IMR-90 (cell line): ENCODE results near the gene NDFIP2. TPM values are rescaled to one million over a fixed set of nuclear protein-coding genes. Genes with fewer than 3 reads are reported as not detected.

Experiments used
- ATAC-seq: fragments of 200-7000 bp; cut with Tn5 transposase; 2 replicates; pipeline ENCODE4 v1.9.1; 2020; ENCODE audit warnings: low read depth, mild to moderate bottlenecking, moderate library complexity
- BruUV-seq: library from RNA; stranded (reverse); fragments of 400-500 nt; replicated peaks from 2 replicates; lab custom pipeline; 2021; lab: Mats Ljungman, UMichigan
- CTCF ChIA-PET: fragments of 300-600 bp; formaldehyde crosslinking; extraction: SDS; loops from one replicate; lab custom pipeline; 2021; ENCODE audit warnings: antibody characterized with exemption; lab: Yijun Ruan, JAX
- POLR2A ChIA-PET: fragments of 300-600 bp; sonication (Branson Sonifier 250); formaldehyde crosslinking; loops from one replicate; lab custom pipeline; 2022; ENCODE audit warnings: antibody characterized with exemption; ENCODE audit not compliant: unreplicated experiment; lab: Charles Lee
- DNase-seq: peaks from one replicate; pipeline ENCODE4 v3.0.0; 2013
- H2AFZ ChIP-seq: replicated peaks from 2 replicates; pipeline ENCODE3; 2013; ENCODE audit warnings: low read length, mild to moderate bottlenecking; ENCODE audit not compliant: poor library complexity
- H2AK5ac ChIP-seq: 2 replicates; pipeline ENCODE4 v1.6.1; 2013; ENCODE audit warnings: low read depth, low read length, inconsistent platforms
- H2AK9ac ChIP-seq: replicated peaks from 2 replicates; pipeline ENCODE3; 2013; ENCODE audit warnings: mild to moderate bottlenecking, low read depth, low read length, moderate library complexity; ENCODE audit not compliant: poor library complexity
- H2BK120ac ChIP-seq: 2 replicates; pipeline ENCODE4 v1.6.1; 2013; ENCODE audit warnings: low read depth, low read length, inconsistent platforms
- H2BK15ac ChIP-seq: 3 replicates; pipeline ENCODE4 v1.6.1; 2013; ENCODE audit warnings: low read depth, low read length, inconsistent platforms
- H2BK20ac ChIP-seq: 2 replicates; pipeline ENCODE4 v1.6.1; 2013; ENCODE audit warnings: low read depth, mild to moderate bottlenecking, inconsistent platforms, low read length, moderate library complexity
- H2BK5ac ChIP-seq: 2 replicates; pipeline ENCODE4 v1.6.1; 2013; ENCODE audit warnings: mild to moderate bottlenecking, low read depth, low read length, inconsistent platforms; ENCODE audit not compliant: poor library complexity, severe bottlenecking
- H3K14ac ChIP-seq: replicated peaks from 2 replicates; pipeline ENCODE4 v1.6.1; 2013; ENCODE audit warnings: low read depth, low read length, inconsistent platforms
- H3K18ac ChIP-seq: 2 replicates; pipeline ENCODE4 v1.6.1; 2013; ENCODE audit warnings: low read depth, low read length, control low read depth
- H3K23ac ChIP-seq: 2 replicates; pipeline ENCODE4 v1.6.1; 2013; ENCODE audit warnings: low read depth, low read length, inconsistent platforms
- H3K27ac ChIP-seq: 2 replicates; pipeline ENCODE4 v1.5.1; 2013; ENCODE audit warnings: mild to moderate bottlenecking, control low read depth, low read length; ENCODE audit not compliant: insufficient read depth
- H3K27me3 ChIP-seq: 2 replicates; pipeline ENCODE4 v1.6.1; 2013; ENCODE audit warnings: low read length; ENCODE audit not compliant: control insufficient read depth, insufficient read depth
- H3K36me3 ChIP-seq: 2 replicates; pipeline ENCODE4 v1.6.1; 2013; ENCODE audit warnings: low read length, mixed read lengths; ENCODE audit not compliant: control insufficient read depth, insufficient read depth
- H3K4ac ChIP-seq: 2 replicates; pipeline ENCODE4 v1.6.1; 2013; ENCODE audit warnings: low read depth, low read length, inconsistent platforms
- H3K4me1 ChIP-seq: 2 replicates; pipeline ENCODE4 v1.6.1; 2013; ENCODE audit warnings: low read length, mixed read lengths; ENCODE audit not compliant: control insufficient read depth, insufficient read depth
- H3K4me2 ChIP-seq: 2 replicates; pipeline ENCODE4 v1.6.1; 2013; ENCODE audit warnings: low read depth, mild to moderate bottlenecking, control low read depth, low read length, moderate library complexity
- H3K4me3 ChIP-seq: 2 replicates; pipeline ENCODE4 v1.5.1; 2013; ENCODE audit warnings: low read depth, mild to moderate bottlenecking, control low read depth, low read length, moderate library complexity; ENCODE audit not compliant: insufficient read depth
- H3K56ac ChIP-seq: 2 replicates; pipeline ENCODE4 v1.6.1; 2013; ENCODE audit warnings: low read length, inconsistent platforms; ENCODE audit not compliant: insufficient read depth; ENCODE audit errors: extremely low read depth
- H3K79me1 ChIP-seq, 2 experiments: 2 replicates each; pipeline ENCODE4 v1.6.1; 2013; ENCODE audit warnings: low read length in 2 of 2, inconsistent platforms in 1 of 2, low read depth in 1 of 2
- H3K9ac ChIP-seq: 2 replicates; pipeline ENCODE4 v1.6.1; 2013; ENCODE audit warnings: low read depth, low read length, control low read depth
- H3K9me1 ChIP-seq: 2 replicates; pipeline ENCODE4 v1.6.1; 2013; ENCODE audit warnings: low read length, inconsistent platforms; ENCODE audit not compliant: insufficient read depth
- H3K9me3 ChIP-seq: 2 replicates; pipeline ENCODE4 v1.6.1; 2013; ENCODE audit warnings: low read length; ENCODE audit not compliant: control insufficient read depth, insufficient read depth
- H4K20me1 ChIP-seq: 2 replicates; pipeline ENCODE4 v1.6.1; 2013; ENCODE audit warnings: low read length, inconsistent platforms; ENCODE audit not compliant: insufficient read depth
- H4K5ac ChIP-seq: 2 replicates; pipeline ENCODE4 v1.6.1; 2013; ENCODE audit warnings: mild to moderate bottlenecking, low read depth, low read length, control low read depth
- H4K8ac ChIP-seq, 2 experiments: 2 replicates each; pipeline ENCODE4 v1.6.1; 2013; ENCODE audit warnings: low read depth in 2 of 2, low read length in 2 of 2, control low read depth in 1 of 2, inconsistent platforms in 1 of 2
- H4K91ac ChIP-seq: 2 replicates; pipeline ENCODE4 v1.6.1; 2013; ENCODE audit warnings: low read depth, low read length, inconsistent platforms; ENCODE audit not compliant: insufficient read depth
- BHLHE40 ChIP-seq: fragments of 150-350 bp; IDR thresholded peaks from 2 replicates; pipeline ENCODE4 v1.6.1; 2016; ENCODE audit warnings: mild to moderate bottlenecking, low read depth, low read length
- CEBPB ChIP-seq: IDR thresholded peaks from 2 replicates; pipeline ENCODE4 v1.6.1; 2012; ENCODE audit warnings: low read depth, low read length, improper control_type of control experiment
- CHD1 ChIP-seq: IDR thresholded peaks from 2 replicates; pipeline ENCODE4 v1.6.1; 2012; ENCODE audit warnings: low read depth, low read length, improper control_type of control experiment
- FOS ChIP-seq: fragments of 150-350 bp; IDR thresholded peaks from 2 replicates; pipeline ENCODE4 v1.6.1; 2016; ENCODE audit warnings: low read depth, low read length
- MAFK ChIP-seq: IDR thresholded peaks from 2 replicates; pipeline ENCODE4 v1.6.1; 2012; ENCODE audit warnings: low read depth, low read length, improper control_type of control experiment
- MAZ ChIP-seq: IDR thresholded peaks from 2 replicates; pipeline ENCODE4 v1.6.1; 2012; ENCODE audit warnings: low read depth, mild to moderate bottlenecking, low read length, improper control_type of control experiment, moderate library complexity, borderline replicate concordance
- MXI1 ChIP-seq: IDR thresholded peaks from 2 replicates; pipeline ENCODE4 v1.6.1; 2012; ENCODE audit warnings: low read depth, mild to moderate bottlenecking, low read length, moderate library complexity, borderline replicate concordance
- NFE2L2 ChIP-seq: fragments of 150-350 bp; IDR thresholded peaks from 2 replicates; pipeline ENCODE4 v1.6.1; 2016; ENCODE audit warnings: low read depth, mild to moderate bottlenecking, low read length
- POLR2A ChIP-seq: IDR thresholded peaks from 2 replicates; pipeline ENCODE4 v1.6.1; 2012; ENCODE audit warnings: mild to moderate bottlenecking, low read depth, low read length
- RAD21 ChIP-seq: IDR thresholded peaks from 2 replicates; pipeline ENCODE4 v1.6.1; 2012; ENCODE audit warnings: low read length, improper control_type of control experiment
- RCOR1 ChIP-seq: IDR thresholded peaks from 2 replicates; pipeline ENCODE4 v1.6.1; 2012; ENCODE audit warnings: mild to moderate bottlenecking, low read length, improper control_type of control experiment; ENCODE audit not compliant: insufficient replicate concordance
- RFX5 ChIP-seq: IDR thresholded peaks from 2 replicates; pipeline ENCODE4 v1.8.0; 2012; ENCODE audit warnings: low read depth, mild to moderate bottlenecking, low read length, moderate library complexity
- SMC3 ChIP-seq: fragments of 150-350 bp; IDR thresholded peaks from 2 replicates; pipeline ENCODE4 v1.6.1; 2016; ENCODE audit warnings: low read depth, mild to moderate bottlenecking, antibody characterized with exemption, low read length, moderate library complexity
- WGBS, 2 experiments: methylation state at CpG; one replicate each; pipeline versions ENCODE4 v1.1.5 to v1.1.7; 2013; ENCODE audit warnings: missing lambda C conversion rate in 2 of 2; ENCODE audit not compliant: insufficient read length in 1 of 2; ENCODE audit errors: extremely low coverage in 2 of 2; 5-methylcytosine and 5-hydroxymethylcytosine counted together
- dilution Hi-C: fragments of 300-500 bp; cut with HindIII; formaldehyde crosslinking; loops from one replicate; pipeline ENCODE4 v1.14.3; 2018; ENCODE audit warnings: low sequenced_read_pairs; ENCODE audit not compliant: unreplicated experiment
- in situ Hi-C: fragments of 300-500 bp; cut with MboI; formaldehyde crosslinking; loops from 3 replicates; pipeline ENCODE4 v1.14.3; 2019; ENCODE audit warnings: low sequenced_read_pairs, inconsistent platforms, mixed read lengths
- intact Hi-C: fragments of 100-400 bp; cut with micrococcal nuclease; formaldehyde crosslinking; loops from 2 replicates; pipeline ENCODE4 v1.10.0; 2022
- polyA plus RNA-seq, 3 experiments: library from polyadenylated mRNA; depleted of rRNA; stranded (reverse); fragments of >200 nt; gene quantifications; 2 replicates each; pipeline ENCODE4 v1.2.3, GENCODE V29; 2012; ENCODE audit warnings: low replicate concordance in 1 of 3
- total RNA-seq: library from RNA; depleted of rRNA; stranded (reverse); fragments of >200 nt; gene quantifications from 2 replicates; pipeline ENCODE4 v1.2.3, GENCODE V29; 2012
- TF ChIP-seq, protein P1 (sequence below): fragments of 150-350 bp; IDR thresholded peaks from 2 replicates; pipeline ENCODE4 v1.6.1; 2016; ENCODE audit warnings: low read depth, mild to moderate bottlenecking, low read length, moderate library complexity, borderline replicate concordance
- TF ChIP-seq, protein P2 (sequence below): fragments of 150-350 bp; IDR thresholded peaks from 2 replicates; pipeline ENCODE4 v1.6.1; 2017; ENCODE audit warnings: mild to moderate bottlenecking, antibody characterized with exemption, low read length, low read depth
- TF ChIP-seq, protein P3 (sequence below): conservative IDR thresholded peaks from 2 replicates; pipeline ENCODE4 v1.5.1; 2012; ENCODE audit warnings: mild to moderate bottlenecking, low read depth, low read length, improper control_type of control experiment

Gene NDFIP2
- total and polyA plus RNA-seq, 2 of the 4 experiments (the other 2 are of a cell fraction), result 23.8 to 25.8 TPM

DNA sequence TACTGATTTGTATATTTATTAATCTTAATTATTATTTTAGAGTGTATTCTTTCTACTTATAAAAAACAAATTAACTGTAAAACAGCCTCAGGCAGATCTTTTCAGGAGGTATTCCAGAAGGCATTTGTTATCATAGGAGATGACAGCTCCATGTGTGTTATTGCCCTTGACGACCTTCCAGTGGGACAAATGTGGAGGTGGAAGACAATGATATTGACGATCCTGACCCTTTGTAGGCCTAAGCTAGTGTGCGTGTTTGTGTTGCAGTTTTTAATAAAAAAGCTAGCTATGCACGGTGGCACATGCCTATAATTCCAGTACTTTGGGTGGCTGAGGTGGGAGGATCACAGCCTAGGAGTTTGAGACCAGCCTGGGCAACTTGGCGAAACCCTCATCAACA is 46.7 kb downstream of the NDFIP2 start:
- H2BK20ac ChIP-seq, result no peak overlapping the region
- H2BK15ac ChIP-seq, result no peak overlapping the region
- ChIA-PET CTCF (no interaction called here), POLR2A (no interaction called here)
- H4K5ac ChIP-seq, result no peak overlapping the region
- no peaks in the 10 kb centered on the region; the same call in 1 of the 2 replicates for H3K4me1 ChIP-seq
- peaks cover 3% of the 10 kb centered on the region; the same call in 1 of the 2 replicates for H3K36me3 ChIP-seq
- H3K4me3 ChIP-seq, result no peak overlapping the region
- peaks cover 14 to 22% of the 10 kb centered on the region in 2 experiments; a peak in 3 of 4 replicates for H3K79me1 ChIP-seq
- no peaks in the 10 kb centered on the region for H3K27me3 ChIP-seq
- no peak overlapping the region for H3K18ac ChIP-seq
- no peaks in the 10 kb centered on the region for H3K9me3 ChIP-seq
- H2BK5ac ChIP-seq, result no peak overlapping the region
- no peak overlapping the region for H2AK5ac ChIP-seq
- intact Hi-C loops, result no loop called here
- 0 out of 2 replicates have a peak, but pooled peaks cover 5% of the 10 kb centered on the region for H3K9me1 ChIP-seq
- H4K8ac ChIP-seq, result no peak overlapping the region
- ATAC-seq (no peak), DNase-seq (no peak)
- dilution Hi-C loops, result loop anchor here (25.0 kb wide), 1 partner anchor 90 kb away; no protein-coding TSS in a partner anchor
- no CpG with 5 or more reads among the region's 5 CpGs for WGBS, 2 experiments
- no peak overlapping the region for H2AFZ ChIP-seq
- TF ChIP-seq, protein P1, sequence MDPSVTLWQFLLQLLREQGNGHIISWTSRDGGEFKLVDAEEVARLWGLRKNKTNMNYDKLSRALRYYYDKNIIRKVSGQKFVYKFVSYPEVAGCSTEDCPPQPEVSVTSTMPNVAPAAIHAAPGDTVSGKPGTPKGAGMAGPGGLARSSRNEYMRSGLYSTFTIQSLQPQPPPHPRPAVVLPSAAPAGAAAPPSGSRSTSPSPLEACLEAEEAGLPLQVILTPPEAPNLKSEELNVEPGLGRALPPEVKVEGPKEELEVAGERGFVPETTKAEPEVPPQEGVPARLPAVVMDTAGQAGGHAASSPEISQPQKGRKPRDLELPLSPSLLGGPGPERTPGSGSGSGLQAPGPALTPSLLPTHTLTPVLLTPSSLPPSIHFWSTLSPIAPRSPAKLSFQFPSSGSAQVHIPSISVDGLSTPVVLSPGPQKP, result no peak
- no peak for TF ChIP-seq MAZ
- TF ChIP-seq NFE2L2, result no peak
- TF ChIP-seq RAD21, result no peak
- no peak for TF ChIP-seq MAFK
- TF ChIP-seq, protein P2, sequence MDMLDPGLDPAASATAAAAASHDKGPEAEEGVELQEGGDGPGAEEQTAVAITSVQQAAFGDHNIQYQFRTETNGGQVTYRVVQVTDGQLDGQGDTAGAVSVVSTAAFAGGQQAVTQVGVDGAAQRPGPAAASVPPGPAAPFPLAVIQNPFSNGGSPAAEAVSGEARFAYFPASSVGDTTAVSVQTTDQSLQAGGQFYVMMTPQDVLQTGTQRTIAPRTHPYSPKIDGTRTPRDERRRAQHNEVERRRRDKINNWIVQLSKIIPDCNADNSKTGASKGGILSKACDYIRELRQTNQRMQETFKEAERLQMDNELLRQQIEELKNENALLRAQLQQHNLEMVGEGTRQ, result no peak
- no peak for TF ChIP-seq CEBPB
- TF ChIP-seq RFX5, result no peak
- no peak for TF ChIP-seq RCOR1
- no peak for TF ChIP-seq POLR2A
- TF ChIP-seq SMC3, result no peak
- no peak for TF ChIP-seq BHLHE40
- TF ChIP-seq, protein P3, sequence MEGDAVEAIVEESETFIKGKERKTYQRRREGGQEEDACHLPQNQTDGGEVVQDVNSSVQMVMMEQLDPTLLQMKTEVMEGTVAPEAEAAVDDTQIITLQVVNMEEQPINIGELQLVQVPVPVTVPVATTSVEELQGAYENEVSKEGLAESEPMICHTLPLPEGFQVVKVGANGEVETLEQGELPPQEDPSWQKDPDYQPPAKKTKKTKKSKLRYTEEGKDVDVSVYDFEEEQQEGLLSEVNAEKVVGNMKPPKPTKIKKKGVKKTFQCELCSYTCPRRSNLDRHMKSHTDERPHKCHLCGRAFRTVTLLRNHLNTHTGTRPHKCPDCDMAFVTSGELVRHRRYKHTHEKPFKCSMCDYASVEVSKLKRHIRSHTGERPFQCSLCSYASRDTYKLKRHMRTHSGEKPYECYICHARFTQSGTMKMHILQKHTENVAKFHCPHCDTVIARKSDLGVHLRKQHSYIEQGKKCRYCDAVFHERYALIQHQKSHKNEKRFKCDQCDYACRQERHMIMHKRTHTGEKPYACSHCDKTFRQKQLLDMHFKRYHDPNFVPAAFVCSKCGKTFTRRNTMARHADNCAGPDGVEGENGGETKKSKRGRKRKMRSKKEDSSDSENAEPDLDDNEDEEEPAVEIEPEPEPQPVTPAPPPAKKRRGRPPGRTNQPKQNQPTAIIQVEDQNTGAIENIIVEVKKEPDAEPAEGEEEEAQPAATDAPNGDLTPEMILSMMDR, result no peak
- TF ChIP-seq FOS, result no peak
- TF ChIP-seq MXI1, result no peak
- no peak for TF ChIP-seq CHD1
- no peak overlapping the region for H3K9ac ChIP-seq
- no peak overlapping the region for H3K23ac ChIP-seq
- no peak overlapping the region for H4K91ac ChIP-seq
- in situ Hi-C loops, result no loop called here
- H3K4ac ChIP-seq, result no peak overlapping the region
- no peak overlapping the region for H3K14ac ChIP-seq
- H3K4me2 ChIP-seq, result no peak overlapping the region
- H2AK9ac ChIP-seq, result no peak overlapping the region
- H3K56ac ChIP-seq, result no peak overlapping the region
- BruUV-seq, result no TSS peak
- H3K27ac ChIP-seq, result no peak overlapping the region
- H4K20me1 ChIP-seq, result no peaks in the 10 kb centered on the region
- H2BK120ac ChIP-seq, result no peak overlapping the region
